Activated naive CD8-positive, alpha-beta T cell treated with anti-CD3 and anti-CD28 coated beads, Interleukin-2, amount 50 U/mL, for 16 hours (primary cell): ENCODE results near the gene PCDHB14.
"Not testable (repeated sequence)": the region's sequence is repeated elsewhere in the genome, so short reads cannot be mapped to it uniquely, and the experiment has no call there.

ENCODE experiments used
- DNase-seq: peaks from one replicate; pipeline ENCODE4 v3.0.0-alpha.2; 2020; ENCODE audit warnings: low read depth, low spot score

Gene PCDHB14

DNA sequence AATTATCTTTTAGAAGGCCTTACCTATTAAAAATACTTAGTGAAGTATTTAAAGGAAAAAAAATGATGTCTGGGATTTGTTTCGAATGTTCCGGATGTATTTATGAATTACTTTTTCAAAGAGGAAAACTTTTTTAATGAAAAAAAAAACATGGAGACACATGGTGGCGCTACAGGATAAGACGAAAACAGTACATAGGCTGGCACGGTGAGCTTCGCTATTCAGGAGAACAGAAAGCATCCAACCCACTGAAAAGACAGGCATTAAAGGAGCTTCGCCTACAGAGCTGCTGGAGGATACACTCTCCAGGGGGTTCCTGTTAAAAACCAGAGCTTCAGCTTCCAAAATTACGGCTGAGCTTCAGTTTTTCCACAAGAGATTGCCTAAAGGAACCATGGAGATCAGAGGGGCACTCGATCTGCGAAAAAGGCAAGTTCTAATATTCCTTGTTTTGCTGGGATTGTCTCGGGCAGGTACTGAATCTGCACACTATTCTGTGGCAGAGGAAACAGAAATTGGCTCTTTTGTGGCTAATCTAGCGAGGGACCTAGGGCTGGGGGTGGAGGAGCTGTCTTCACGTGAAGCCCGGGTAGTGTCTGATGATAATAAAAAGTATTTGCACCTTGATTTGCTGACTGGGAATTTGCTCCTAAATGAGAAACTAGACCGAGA is at the start of gene PCDHB14:
TSS of gene PCDHB14 (plus strand) at position 232 of the 672 bp plus-strand sequence. CDS start at position 395, 163 bp downstream.
- no peak for DNase-seq

DNA sequence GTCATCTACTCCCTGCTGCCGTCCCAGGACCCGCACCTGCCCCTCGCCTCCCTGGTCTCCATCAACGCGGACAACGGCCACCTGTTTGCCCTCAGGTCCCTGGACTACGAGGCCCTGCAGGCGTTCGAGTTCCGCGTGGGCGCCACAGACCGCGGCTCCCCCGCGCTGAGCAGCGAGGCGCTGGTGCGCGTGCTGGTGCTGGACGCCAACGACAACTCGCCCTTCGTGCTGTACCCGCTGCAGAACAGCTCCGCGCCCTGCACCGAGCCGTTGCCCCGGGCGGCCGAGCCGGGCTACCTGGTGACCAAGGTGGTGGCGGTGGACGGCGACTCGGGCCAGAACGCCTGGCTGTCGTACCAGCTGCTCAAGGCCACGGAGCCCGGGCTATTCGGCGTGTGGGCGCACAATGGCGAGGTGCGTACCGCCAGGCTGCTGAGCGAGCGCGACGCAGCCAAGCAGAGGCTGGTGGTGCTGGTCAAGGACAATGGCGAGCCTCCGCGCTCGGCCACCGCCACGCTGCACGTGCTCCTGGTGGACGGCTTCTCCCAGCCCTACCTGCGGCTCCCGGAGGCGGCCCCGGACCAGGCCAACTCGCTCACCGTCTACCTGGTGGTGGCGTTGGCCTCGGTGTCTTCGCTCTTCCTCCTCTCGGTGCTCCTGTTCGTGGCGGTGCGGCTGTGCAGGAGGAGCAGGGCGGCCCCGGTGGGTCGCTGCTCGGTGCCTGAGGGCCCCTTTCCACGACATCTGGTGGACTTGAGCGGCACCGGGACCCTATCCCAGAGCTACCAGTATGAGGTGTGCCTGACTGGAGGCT is 48.6 kb upstream of the PCDHB14 start:
- not testable (repeated sequence) for DNase-seq

DNA sequence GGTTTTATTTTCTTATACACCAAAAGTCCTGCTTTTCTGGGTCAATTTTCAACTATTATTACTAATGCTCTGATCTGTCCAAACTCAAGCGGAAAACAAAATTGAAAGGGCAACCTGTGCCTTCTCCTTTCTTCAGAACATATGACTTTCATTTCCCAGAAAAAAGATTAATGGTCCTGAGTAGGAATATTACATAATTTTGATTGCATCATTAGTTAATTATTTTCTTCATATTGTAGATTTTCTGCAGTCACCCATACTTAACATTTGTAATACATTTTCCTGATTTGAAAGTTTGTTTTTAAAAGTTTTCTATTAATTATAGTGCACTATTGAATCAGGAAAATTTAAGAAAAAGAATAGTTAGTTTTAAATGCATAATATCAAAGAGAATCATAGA is 47.2 kb upstream of the PCDHB14 start:
- no peak for DNase-seq

DNA sequence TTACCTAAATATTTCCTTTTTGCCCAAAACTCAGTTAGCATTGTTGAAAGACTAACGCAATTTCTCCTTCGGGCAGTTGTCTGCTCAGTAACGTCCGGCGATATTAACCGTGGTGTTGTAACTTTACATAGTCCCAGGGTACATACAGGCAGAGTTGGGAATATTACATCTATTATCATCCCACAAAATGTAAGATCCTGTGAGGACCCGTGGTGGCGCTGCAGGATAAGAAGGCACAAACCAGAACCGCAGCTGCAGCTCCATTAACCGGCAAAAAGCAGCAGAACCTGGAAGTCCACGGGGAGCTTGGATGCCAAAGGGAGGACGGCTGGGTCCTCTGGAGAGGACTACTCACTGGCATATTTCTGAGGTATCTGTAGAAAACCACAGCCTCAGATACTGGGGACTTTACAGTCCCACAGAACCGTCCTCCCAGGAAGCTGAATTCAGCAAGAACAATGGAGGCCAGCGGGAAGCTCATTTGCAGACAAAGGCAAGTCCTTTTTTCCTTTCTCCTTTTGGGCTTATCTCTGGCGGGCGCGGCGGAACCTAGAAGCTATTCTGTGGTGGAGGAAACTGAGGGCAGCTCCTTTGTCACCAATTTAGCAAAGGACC is 45.5 kb upstream of the PCDHB14 start, which contains the start of gene PCDHB8:
TSS of gene PCDHB8 (plus strand) at position 214 of the 615 bp plus-strand sequence. CDS start at position 459, 245 bp downstream.
- not testable (repeated sequence) for DNase-seq

DNA sequence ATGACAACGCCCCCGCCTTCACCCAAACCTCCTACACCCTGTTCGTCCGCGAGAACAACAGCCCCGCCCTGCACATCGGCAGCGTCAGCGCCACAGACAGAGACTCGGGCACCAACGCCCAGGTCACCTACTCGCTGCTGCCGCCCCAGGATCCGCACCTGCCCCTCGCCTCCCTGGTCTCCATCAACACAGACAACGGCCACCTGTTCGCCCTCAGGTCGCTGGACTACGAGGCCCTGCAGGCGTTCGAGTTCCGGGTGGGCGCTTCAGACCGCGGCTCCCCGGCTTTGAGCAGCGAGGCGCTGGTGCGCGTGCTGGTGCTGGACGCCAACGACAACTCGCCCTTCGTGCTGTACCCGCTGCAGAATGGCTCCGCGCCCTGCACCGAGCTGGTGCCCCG is 43.8 kb upstream of the PCDHB14 start:
- DNase-seq = not testable (repeated sequence)

DNA sequence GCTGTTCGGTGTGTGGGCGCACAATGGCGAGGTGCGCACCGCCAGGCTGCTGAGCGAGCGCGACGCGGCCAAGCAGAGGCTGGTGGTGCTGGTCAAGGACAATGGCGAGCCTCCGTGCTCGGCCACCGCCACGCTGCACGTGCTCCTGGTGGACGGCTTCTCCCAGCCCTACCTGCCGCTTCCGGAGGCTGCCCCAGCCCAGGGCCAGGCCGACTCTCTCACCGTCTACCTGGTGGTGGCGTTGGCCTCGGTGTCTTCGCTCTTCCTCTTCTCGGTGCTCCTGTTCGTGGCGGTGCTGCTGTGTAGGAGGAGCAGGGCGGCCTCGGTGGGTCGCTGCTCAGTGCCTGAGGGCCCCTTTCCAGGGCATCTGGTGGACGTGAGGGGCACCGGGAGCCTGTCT is 43.3 kb upstream of the PCDHB14 start:
- not testable (repeated sequence) for DNase-seq

DNA sequence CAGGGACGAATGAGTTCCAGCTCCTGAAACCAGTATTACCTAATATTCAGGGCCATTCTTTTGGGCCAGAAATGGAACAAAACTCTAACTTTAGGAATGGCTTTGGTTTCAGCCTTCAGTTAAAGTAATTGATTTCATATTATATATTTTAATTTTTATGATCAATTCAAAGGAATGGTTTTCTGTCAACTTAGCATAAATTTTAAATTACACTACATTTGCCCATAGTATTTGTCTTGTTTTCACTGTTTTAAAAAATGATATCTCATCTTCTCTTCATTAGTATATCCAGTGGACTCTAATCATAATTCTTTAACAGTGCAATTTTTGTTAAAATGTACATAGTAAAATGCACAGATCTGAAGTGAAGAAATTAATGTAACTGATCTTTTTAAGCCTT is 42.8 kb upstream of the PCDHB14 start:
- no peak for DNase-seq

DNA sequence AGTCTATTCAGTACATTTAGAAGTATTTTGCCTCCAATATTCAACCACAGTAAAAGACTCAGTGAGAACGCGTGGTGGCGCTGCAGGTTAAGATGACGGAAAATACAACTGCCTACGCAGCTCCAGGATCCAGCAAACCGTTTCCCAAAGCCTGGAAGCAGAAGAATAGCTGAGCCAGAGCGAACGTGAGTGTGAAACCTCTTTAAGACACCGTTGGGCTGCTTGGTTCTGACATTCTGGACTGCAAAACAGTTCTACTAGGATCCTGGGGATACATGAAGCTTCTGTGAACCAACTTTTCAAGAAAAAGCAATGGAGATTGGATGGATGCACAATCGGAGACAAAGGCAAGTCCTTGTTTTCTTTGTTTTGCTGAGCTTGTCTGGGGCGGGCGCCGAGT is 40.9 kb upstream of the PCDHB14 start, which contains the start of gene PCDHB16:
TSS of gene PCDHB16 (plus strand) at position 140 of the 400 bp plus-strand sequence. CDS start at position 313, 173 bp downstream.
- no peak for DNase-seq

DNA sequence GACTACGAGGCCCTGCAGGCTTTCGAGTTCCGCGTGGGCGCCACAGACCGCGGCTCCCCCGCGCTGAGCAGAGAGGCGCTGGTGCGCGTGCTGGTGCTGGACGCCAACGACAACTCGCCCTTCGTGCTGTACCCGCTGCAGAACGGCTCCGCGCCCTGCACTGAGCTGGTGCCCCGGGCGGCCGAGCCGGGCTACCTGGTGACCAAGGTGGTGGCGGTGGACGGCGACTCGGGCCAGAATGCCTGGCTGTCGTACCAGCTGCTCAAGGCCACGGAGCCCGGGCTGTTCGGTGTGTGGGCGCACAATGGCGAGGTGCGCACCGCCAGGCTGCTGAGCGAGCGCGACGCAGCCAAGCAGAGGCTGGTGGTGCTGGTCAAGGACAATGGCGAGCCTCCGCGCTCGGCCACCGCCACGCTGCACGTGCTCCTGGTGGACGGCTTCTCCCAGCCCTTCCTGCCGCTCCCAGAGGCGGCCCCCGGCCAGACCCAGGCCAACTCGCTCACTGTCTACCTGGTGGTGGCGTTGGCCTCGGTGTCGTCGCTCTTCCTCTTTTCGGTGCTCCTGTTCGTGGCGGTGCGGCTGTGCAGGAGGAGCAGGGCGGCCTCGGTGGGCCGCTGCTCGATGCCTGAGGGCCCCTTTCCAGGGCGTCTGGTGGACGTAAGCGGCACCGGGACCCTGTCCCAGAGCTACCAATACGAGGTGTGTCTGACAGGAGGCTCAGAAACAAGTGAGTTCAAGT is 38.9 kb upstream of the PCDHB14 start:
- DNase-seq = not testable (repeated sequence)

DNA sequence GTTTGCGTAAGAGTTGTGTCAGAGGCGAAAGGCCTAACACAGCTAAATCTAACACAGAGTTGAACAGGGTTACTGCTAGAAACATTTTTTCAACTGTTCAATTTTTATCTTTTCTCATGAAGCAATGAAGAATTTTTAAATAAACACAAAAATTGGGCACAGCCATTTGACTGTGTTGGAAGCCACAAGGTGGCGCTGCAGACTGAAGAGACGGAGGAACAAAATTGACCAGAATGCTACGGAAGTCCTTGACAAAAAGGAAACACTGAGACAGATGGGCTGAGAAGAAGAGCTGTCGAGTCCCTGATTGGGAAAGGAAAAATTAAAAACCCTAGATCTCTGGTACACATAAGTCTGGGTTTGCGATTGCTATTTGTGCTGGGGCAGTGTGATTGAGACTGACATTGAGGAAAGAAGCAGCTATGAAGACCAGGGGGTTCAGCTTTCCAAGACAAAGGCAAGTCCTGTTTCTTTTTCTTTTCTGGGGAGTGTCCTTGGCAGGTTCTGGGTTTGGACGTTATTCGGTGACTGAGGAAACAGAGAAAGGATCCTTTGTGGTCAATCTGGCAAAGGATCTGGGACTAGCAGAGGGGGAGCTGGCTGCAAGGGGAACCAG is 36.1 kb upstream of the PCDHB14 start, which contains the start of gene PCDHB9:
TSS of gene PCDHB9 (plus strand) at position 265 of the 616 bp plus-strand sequence. CDS start at position 423, 158 bp downstream.
- no peak for DNase-seq

DNA sequence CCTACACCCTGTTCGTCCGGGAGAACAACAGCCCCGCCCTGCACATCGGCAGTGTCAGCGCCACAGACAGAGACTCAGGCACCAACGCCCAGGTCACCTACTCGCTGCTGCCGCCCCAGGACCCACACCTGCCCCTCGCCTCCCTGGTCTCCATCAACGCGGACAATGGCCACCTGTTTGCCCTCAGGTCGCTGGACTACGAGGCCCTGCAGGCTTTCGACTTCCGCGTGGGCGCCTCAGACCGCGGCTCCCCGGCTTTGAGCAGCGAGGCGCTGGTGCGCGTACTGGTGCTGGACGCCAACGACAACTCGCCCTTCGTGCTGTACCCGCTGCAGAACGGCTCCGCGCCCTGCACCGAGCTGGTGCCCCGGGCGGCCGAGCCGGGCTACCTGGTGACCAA is 34.5 kb upstream of the PCDHB14 start:
- not testable (repeated sequence) for DNase-seq

DNA sequence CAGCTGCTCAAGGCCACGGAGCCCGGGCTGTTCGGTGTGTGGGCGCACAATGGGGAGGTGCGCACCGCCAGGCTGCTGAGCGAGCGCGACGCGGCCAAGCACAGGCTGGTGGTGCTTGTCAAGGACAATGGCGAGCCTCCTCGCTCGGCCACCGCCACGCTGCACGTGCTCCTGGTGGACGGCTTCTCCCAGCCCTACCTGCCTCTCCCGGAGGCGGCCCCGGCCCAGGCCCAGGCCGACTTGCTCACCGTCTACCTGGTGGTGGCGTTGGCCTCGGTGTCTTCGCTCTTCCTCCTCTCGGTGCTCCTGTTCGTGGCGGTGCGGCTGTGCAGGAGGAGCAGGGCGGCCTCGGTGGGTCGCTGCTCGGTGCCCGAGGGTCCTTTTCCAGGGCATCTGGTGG is 34.0 kb upstream of the PCDHB14 start:
- not testable (repeated sequence) for DNase-seq

DNA sequence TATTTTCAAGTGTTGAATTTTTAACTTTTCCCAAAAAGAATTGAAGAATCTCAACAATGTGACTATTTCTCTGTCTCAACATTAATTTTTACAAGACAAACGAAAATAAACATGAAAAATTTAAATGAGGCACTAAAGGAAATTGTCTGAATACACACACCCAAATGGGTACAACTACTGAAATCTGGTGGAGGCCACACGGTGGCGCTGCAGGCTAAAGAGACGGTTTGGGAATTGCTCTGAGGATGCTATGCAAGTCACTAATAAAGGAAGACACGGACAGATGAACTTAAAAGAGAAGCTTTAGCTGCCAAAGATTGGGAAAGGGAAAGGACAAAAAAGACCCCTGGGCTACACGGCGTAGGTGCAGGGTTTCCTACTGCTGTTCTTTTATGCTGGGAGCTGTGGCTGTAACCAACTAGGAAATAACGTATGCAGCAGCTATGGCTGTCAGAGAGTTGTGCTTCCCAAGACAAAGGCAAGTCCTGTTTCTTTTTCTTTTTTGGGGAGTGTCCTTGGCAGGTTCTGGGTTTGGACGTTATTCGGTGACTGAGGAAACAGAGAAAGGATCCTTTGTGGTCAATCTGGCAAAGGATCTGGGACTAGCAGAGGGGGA is 30.9 kb upstream of the PCDHB14 start, which contains the start of gene PCDHB10:
TSS of gene PCDHB10 (plus strand) at position 244 of the 616 bp plus-strand sequence. CDS start at position 444, 200 bp downstream.
- no peak for DNase-seq

DNA sequence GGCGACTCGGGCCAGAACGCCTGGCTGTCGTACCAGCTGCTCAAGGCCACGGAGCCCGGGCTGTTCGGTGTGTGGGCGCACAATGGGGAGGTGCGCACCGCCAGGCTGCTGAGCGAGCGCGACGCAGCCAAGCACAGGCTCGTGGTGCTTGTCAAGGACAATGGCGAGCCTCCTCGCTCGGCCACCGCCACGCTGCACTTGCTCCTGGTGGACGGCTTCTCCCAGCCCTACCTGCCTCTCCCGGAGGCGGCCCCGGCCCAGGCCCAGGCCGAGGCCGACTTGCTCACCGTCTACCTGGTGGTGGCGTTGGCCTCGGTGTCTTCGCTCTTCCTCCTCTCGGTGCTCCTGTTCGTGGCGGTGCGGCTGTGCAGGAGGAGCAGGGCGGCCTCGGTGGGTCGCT is 28.8 kb upstream of the PCDHB14 start:
- DNase-seq = not testable (repeated sequence)

DNA sequence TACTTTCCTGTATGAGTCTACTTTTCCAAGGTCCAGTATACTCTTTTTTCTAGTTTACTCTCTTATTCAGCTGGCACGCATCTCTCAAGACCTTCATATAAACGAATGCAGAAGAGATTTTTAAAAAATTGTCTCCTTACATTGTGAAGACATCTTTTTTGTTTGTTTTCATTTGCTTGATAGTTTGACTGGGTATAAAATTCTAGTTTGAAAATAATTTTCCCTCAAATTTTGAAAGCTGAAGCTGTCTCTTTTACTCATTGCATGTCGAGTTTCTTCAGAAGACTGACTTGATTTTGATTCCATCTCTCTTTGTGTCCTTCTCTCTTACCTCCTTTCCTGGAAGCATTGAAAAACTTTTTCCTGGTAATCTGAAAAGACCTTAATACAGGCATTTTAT is 26.8 kb upstream of the PCDHB14 start:
- no peak for DNase-seq

DNA sequence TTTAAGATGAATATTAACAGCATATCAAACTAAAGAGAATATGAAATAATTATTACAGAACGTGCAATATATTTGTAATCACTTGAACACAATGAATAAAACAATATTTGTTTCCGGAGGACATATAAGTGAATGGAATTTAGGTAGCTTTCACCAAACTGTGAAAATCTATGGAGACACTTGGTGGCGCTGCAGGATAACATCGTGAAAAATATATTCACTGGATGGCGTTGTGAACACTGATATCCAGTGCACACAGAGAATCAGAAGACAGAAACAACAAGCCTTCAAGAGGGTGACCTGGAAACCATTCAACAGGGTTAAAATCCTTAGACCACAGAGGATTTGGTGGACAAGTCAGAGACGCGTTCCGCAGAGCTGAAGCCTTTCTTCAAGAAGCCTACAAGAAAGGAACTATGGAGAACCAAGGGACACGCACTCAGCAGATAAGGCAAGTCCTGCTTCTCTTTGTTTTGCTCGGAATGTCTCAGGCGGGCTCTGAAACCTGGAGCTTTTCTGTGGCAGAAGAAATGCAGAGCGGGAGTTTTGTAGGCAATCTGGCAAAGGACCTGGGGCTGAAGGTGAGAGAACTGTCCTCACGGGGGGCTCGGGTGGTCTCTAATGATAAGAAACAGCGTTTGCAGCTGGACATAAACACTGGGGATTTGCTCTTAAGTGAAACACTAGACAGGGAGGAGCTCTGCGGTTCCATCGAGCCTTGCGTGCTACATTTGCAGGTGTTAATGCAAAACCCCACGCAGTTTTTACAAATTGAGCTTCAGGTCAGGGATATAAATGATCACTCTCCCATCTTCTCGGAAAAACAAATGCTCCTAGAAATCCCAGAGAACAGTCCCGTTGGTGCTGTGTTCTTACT is 23.5 kb upstream of the PCDHB14 start, which contains the start of gene PCDHB11:
TSS of gene PCDHB11 (plus strand) at position 269 of the 877 bp plus-strand sequence. CDS start at position 417, 148 bp downstream.
- DNase-seq = no peak

DNA sequence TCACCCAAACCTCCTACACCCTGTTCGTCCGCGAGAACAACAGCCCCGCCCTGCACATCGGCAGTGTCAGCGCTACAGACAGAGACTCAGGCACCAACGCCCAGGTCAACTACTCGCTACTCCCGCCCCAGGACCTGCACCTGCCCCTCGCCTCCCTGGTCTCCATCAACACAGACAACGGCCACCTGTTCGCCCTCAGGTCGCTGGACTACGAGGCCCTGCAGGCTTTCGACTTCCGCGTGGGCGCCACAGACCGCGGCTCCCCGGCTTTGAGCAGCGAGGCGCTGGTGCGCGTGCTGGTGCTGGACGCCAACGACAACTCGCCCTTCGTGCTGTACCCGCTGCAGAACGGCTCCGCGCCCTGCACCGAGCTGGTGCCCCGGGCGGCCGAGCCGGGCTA is 22.0 kb upstream of the PCDHB14 start:
- DNase-seq = not testable (repeated sequence)

DNA sequence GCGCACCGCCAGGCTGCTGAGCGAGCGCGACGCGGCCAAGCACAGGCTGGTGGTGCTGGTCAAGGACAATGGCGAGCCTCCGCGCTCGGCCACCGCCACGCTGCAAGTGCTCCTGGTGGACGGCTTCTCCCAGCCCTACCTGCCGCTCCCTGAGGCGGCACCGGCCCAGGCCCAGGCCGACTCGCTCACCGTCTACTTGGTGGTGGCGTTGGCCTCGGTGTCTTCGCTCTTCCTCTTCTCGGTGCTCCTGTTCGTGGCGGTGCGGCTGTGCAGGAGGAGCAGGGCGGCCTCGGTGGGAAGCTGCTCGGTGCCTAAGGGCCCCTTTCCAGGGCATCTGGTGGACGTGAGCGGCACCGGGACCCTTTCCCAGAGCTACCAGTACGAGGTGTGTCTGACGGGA is 21.5 kb upstream of the PCDHB14 start:
- not testable (repeated sequence) for DNase-seq

DNA sequence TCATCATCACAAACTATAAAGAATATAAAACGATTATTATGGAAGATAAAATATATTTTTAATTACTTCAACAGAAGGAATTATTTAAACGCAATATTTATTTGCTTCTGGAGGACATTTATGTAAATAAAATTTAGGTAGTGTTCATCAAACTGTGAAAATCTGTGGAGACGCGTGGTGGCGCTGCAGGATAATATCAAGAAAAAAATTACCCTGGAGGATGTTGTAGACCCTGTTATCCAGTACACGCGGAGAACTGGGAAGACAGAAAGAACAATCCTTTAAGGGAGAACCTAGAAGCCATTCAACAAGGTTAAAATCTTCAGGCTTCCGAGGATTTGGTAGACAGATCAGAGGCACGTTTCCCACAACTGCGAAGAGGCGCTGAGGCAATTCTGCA is 14.7 kb upstream of the PCDHB14 start, which contains the start of gene PCDHB12:
TSS of gene PCDHB12 (plus strand) at position 242 of the 400 bp plus-strand sequence. CDS start 189 bp downstream, outside the sequence.
- no peak for DNase-seq
